Measurements from ENCODE around the gene COL23A1. TPM values are rescaled to one million over a fixed set of nuclear protein-coding genes. Genes with fewer than 3 reads are reported as not detected.

Gene COL23A1
- total and polyA plus RNA-seq, 2 experiments from 2014 or later: 1.1 to 5.1 TPM

DNA sequence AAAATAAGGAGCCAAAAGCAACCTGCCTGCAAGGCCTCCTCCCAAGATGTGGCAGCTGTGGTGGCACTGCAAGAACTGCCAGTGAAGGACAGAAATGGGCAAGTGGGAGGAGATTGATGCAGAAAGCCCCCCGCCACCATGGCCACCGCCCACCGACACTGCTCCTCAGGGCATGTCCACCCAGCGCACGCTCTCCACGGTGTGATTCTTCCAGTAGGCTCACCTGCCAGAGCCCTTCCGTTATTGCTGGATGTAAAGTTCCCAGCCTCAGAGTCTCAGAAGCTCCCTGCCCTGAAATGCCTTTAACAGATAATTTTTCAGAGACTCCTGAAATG, 202.4 kb downstream of the COL23A1 start:
- TF ChIP-seq EZH2 (IDR thresholded peaks at IDR 0.05; ENCODE audit: borderline replicate concordance) (no peak), EZH2phosphoT487 (IDR thresholded peaks at IDR 0.05; ENCODE audit: low read depth, severe bottlenecking, unreplicated experiment) (no peak)
- TF ChIP-seq, protein P1, sequence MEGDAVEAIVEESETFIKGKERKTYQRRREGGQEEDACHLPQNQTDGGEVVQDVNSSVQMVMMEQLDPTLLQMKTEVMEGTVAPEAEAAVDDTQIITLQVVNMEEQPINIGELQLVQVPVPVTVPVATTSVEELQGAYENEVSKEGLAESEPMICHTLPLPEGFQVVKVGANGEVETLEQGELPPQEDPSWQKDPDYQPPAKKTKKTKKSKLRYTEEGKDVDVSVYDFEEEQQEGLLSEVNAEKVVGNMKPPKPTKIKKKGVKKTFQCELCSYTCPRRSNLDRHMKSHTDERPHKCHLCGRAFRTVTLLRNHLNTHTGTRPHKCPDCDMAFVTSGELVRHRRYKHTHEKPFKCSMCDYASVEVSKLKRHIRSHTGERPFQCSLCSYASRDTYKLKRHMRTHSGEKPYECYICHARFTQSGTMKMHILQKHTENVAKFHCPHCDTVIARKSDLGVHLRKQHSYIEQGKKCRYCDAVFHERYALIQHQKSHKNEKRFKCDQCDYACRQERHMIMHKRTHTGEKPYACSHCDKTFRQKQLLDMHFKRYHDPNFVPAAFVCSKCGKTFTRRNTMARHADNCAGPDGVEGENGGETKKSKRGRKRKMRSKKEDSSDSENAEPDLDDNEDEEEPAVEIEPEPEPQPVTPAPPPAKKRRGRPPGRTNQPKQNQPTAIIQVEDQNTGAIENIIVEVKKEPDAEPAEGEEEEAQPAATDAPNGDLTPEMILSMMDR (IDR thresholded peaks at IDR 0.05; ENCODE audit: poor library complexity): no peak
- Histone ChIP-seq H3K9me2 (replicated peaks; ENCODE audit: insufficient read depth) (no peaks in the 10 kb centered on the region), H3K27ac (no peak overlapping the region), H3K27me3 (no peaks in the 10 kb centered on the region), H3K4me1 (ENCODE audit: insufficient read depth) (peaks cover 32% of the 10 kb centered on the region), H2AFZ (no peak overlapping the region), H3K9me3 (ENCODE audit: low read depth) (no peaks in the 10 kb centered on the region), H3K79me2 (no peaks in the 10 kb centered on the region), H3K4me3 (no peak overlapping the region), H3K36me3 (replicated peaks; ENCODE audit: insufficient read depth, low read depth) (no peaks in the 10 kb centered on the region), H4K20me1 (ENCODE audit: insufficient read depth, poor library complexity, severe bottlenecking) (no peaks in the 10 kb centered on the region), H3K4me2 (no peak overlapping the region)
- peak; percentile 3 for DNase-seq (ENCODE audit: low spot score)
- 81% methylated on average over 7 of the region's 7 CpGs for whole genome bisulfite sequencing (ENCODE audit: low lambda C conversion rate, missing lambda C conversion rate)

DNA sequence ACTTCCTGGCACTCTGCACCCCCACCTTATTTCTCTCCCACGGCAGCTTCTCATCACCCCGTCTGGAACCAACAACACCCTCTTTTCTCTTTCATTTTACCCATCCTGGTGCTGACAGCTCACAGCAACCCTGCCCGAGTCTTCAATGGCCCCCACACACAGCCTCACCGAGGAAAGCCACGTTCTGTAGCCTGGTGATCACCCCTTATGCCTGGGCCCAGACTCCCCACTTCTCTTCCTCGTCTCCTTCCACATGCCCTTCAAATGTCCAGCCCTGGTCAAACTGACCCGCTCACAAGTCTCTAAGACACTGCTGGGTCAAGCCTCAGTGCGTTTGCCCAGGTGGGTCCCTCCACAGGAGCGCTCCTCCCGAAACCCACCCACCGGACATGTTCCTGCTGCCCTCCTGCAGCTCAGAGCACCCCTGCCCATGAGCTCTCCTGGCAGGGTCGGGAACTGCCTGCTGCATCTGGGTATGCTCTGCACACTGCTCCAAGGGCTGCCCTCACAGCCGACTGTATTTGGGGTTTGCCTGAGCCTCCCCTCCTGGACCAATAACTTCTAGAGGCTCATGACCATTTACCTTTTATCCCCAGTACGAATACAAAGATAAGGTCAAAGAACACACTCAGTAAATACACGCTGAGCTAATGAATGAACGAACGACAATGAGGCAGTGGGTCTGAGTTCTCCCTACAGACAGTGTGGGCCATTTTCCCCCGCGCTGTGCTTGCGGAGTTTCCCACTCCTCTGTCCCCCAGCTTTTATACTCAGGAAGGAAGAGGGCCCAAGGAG, 202.9 kb downstream of the COL23A1 start:
- Histone ChIP-seq H3K4me2 (no peak overlapping the region), H3K27me3 (no peaks in the 10 kb centered on the region), H3K4me1 (ENCODE audit: insufficient read depth) (peaks cover 37% of the 10 kb centered on the region), H3K27ac (no peak overlapping the region), H3K9me3 (ENCODE audit: low read depth) (no peaks in the 10 kb centered on the region), H2AFZ (no peak overlapping the region), H3K79me2 (no peaks in the 10 kb centered on the region), H3K4me3 (no peak overlapping the region), H3K36me3 (replicated peaks; ENCODE audit: insufficient read depth, low read depth) (no peaks in the 10 kb centered on the region), H4K20me1 (ENCODE audit: insufficient read depth, poor library complexity, severe bottlenecking) (no peaks in the 10 kb centered on the region), H3K9me2 (replicated peaks; ENCODE audit: insufficient read depth) (no peaks in the 10 kb centered on the region)
- TF ChIP-seq EZH2 (IDR thresholded peaks at IDR 0.05; ENCODE audit: borderline replicate concordance): no peak
- peak; percentile 3 for DNase-seq (ENCODE audit: low spot score)
- WGBS (ENCODE audit: low lambda C conversion rate, missing lambda C conversion rate): 71% methylated on average over 20 of the region's 20 CpGs

DNA sequence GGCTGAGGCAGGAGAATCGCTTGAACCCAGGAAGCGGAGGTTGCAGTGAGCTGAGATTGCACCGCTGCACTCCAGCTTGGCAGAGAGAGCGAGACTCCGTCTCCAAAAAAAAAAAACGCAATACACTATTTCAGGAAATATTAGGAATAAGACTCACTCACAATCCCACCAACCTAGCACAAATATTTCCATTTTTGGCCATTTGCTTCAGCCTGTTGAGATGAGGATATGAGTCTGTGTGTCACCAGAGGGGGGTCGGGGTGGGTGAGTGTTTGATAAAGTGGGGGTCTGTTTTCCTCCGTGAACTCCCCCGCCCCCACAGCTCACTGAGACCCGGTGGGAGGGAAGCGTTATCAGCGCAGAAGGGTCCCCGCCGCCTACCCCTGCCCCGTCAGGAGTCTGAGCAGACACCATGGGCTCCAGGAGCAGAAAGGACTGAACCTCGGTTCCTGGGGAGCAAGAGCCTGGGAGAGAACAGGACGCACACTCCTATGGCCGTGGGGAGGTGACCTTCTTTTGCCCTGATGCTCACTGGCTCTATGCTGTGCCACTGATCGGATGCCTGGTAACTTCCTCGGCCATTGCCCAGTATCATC, 203.8 kb downstream of the COL23A1 start:
- TF ChIP-seq EZH2 (IDR thresholded peaks at IDR 0.05; ENCODE audit: borderline replicate concordance) (no peak), EZH2phosphoT487 (IDR thresholded peaks at IDR 0.05; ENCODE audit: low read depth, severe bottlenecking, unreplicated experiment) (no peak)
- TF ChIP-seq, protein P1 (IDR thresholded peaks at IDR 0.05; ENCODE audit: poor library complexity): no peak

DNA sequence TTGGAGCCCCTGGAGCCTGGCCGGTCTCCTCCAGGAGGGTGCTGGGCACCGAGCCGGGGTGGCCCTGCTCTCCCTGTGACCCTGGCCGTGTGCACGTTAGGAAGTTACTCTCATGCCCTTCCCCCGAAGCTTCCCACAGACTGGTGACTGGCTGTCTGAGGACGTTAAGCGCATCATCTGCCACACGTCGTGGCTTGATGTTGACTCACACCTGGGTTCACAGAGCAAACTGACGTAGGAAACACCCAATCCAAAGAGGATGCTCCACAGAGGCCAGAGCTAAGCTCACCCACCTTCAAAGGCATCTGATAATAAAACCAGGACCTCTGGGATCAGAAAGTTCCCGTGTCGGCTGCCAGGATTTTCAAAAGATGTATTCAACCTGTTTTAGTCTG, 204.7 kb downstream of the COL23A1 start:
- no peak for TF ChIP-seq EZH2phosphoT487 (IDR thresholded peaks at IDR 0.05; ENCODE audit: low read depth, severe bottlenecking, unreplicated experiment)
- no peak for TF ChIP-seq EZH2 (IDR thresholded peaks at IDR 0.05; ENCODE audit: borderline replicate concordance)
- TF ChIP-seq, protein P1 (IDR thresholded peaks at IDR 0.05; ENCODE audit: poor library complexity): no peak
- 65% methylated on average over 13 of the region's 13 CpGs for WGBS (ENCODE audit: low lambda C conversion rate, missing lambda C conversion rate)
- H4K20me1 ChIP-seq (ENCODE audit: insufficient read depth, poor library complexity, severe bottlenecking): no peaks in the 10 kb centered on the region
- H3K4me3 ChIP-seq: no peak overlapping the region
- H3K4me1 ChIP-seq (ENCODE audit: insufficient read depth): peaks cover 41% of the 10 kb centered on the region
- no peaks in the 10 kb centered on the region for H3K9me2 ChIP-seq (replicated peaks; ENCODE audit: insufficient read depth)
- no peak overlapping the region for H3K27ac ChIP-seq
- H3K9me3 ChIP-seq (ENCODE audit: low read depth): no peaks in the 10 kb centered on the region
- no peak overlapping the region for H3K4me2 ChIP-seq
- H2AFZ ChIP-seq: no peak overlapping the region
- H3K36me3 ChIP-seq (replicated peaks; ENCODE audit: insufficient read depth, low read depth): no peaks in the 10 kb centered on the region
- DNase-seq (ENCODE audit: low spot score): no peak
- no peaks in the 10 kb centered on the region for H3K27me3 ChIP-seq
- no peaks in the 10 kb centered on the region for H3K79me2 ChIP-seq

More for the DNA sequence above, 203.8 kb downstream of the COL23A1 start:
- no peaks in the 10 kb centered on the region for H3K79me2 ChIP-seq
- H3K9me2 ChIP-seq (replicated peaks; ENCODE audit: insufficient read depth): no peaks in the 10 kb centered on the region
- no peak overlapping the region for H3K27ac ChIP-seq
- H3K9me3 ChIP-seq (ENCODE audit: low read depth): no peaks in the 10 kb centered on the region
- H3K36me3 ChIP-seq (replicated peaks; ENCODE audit: insufficient read depth, low read depth): no peaks in the 10 kb centered on the region
- no peak overlapping the region for H3K4me2 ChIP-seq
- no peak for DNase-seq (ENCODE audit: low spot score)
- 82% methylated on average over 18 of the region's 20 CpGs for WGBS (ENCODE audit: low lambda C conversion rate, missing lambda C conversion rate)
- no peak overlapping the region for H2AFZ ChIP-seq
- H4K20me1 ChIP-seq (ENCODE audit: insufficient read depth, poor library complexity, severe bottlenecking): no peaks in the 10 kb centered on the region
- H3K4me1 ChIP-seq (ENCODE audit: insufficient read depth): peaks cover 41% of the 10 kb centered on the region
- no peaks in the 10 kb centered on the region for H3K27me3 ChIP-seq
- H3K4me3 ChIP-seq: no peak overlapping the region

All from hepatocyte (in vitro differentiated cells).